ENCODE measurements around the gene AMN.

AMN gene

GRCh38 chr14:102965282-102965681 lies 42.8 kb downstream of the AMN start:
- TF ChIP-seq, protein P1, sequence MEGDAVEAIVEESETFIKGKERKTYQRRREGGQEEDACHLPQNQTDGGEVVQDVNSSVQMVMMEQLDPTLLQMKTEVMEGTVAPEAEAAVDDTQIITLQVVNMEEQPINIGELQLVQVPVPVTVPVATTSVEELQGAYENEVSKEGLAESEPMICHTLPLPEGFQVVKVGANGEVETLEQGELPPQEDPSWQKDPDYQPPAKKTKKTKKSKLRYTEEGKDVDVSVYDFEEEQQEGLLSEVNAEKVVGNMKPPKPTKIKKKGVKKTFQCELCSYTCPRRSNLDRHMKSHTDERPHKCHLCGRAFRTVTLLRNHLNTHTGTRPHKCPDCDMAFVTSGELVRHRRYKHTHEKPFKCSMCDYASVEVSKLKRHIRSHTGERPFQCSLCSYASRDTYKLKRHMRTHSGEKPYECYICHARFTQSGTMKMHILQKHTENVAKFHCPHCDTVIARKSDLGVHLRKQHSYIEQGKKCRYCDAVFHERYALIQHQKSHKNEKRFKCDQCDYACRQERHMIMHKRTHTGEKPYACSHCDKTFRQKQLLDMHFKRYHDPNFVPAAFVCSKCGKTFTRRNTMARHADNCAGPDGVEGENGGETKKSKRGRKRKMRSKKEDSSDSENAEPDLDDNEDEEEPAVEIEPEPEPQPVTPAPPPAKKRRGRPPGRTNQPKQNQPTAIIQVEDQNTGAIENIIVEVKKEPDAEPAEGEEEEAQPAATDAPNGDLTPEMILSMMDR (IDR thresholded peaks at IDR 0.05; ENCODE audit: low read depth, low read length, missing control alignments), result no peak

GRCh38 chr14:102965971-102966655 lies 43.6 kb downstream of the AMN start:
- H3K4me3 ChIP-seq (ENCODE audit: low read depth, low read length), result no peak overlapping the region
- TF ChIP-seq, protein P1 (IDR thresholded peaks at IDR 0.05; ENCODE audit: low read depth, low read length, missing control alignments), result no peak
- no peak for DNase-seq (ENCODE audit: low read depth)

More at GRCh38 chr14:102965282-102965681, 42.8 kb downstream of the AMN start:
- no peak for DNase-seq (ENCODE audit: low read depth)
- no peak overlapping the region for H3K4me3 ChIP-seq (ENCODE audit: low read depth, low read length)

GRCh38 chr14:102966681-102967505 lies 44.4 kb downstream of the AMN start:
- TF ChIP-seq, protein P1 (IDR thresholded peaks at IDR 0.05; ENCODE audit: low read depth, low read length, missing control alignments), result no peak
- H3K4me3 ChIP-seq (ENCODE audit: low read depth, low read length), result no peak overlapping the region
- no peak for DNase-seq (ENCODE audit: low read depth)

- TF ChIP-seq, protein P1 (IDR thresholded peaks at IDR 0.05; ENCODE audit: low read depth, low read length, missing control alignments), result no peak
- H3K4me3 ChIP-seq (ENCODE audit: low read depth, low read length), result no peak overlapping the region
- DNase-seq (ENCODE audit: low read depth), result no peak
Observed at GRCh38 chr14:102967506-102967795, 45.0 kb downstream of the AMN start.

DNA sequence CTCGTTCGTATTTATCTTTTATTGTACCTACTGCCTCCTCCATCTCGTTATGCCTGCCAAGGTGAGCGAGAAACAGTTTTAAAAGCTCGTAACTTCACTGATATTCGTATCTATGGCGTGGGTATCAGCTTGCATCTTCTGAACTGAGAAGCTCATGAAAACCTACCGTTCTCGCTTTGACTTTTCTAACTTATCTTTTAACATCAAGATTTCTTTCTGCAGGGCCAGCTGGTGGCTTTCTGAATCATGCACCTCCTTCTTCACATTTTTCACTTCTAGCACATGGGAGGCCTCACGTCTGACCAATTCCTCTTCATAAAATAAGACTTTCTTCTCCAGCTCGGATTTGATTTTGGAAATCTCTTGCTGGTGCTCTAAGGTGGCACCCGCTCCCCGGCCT lies 45.8 kb downstream of the AMN start:
- TF ChIP-seq, protein P1 (IDR thresholded peaks at IDR 0.05; ENCODE audit: low read depth, low read length, missing control alignments), result no peak
- H3K4me3 ChIP-seq (ENCODE audit: low read depth, low read length), result no peak overlapping the region
- DNase-seq (ENCODE audit: low read depth), result no peak

- DNase-seq (ENCODE audit: low read depth), result no peak
- no peak overlapping the region for H3K4me3 ChIP-seq (ENCODE audit: low read depth, low read length)
- TF ChIP-seq, protein P1 (IDR thresholded peaks at IDR 0.05; ENCODE audit: low read depth, low read length, missing control alignments), result no peak
Observed at GRCh38 chr14:102969060-102969791, 46.8 kb downstream of the AMN start.
